GM19452 (cell line): ENCODE results near the gene GNB1.

ENCODE experiments used
- ATAC-seq: cut with Tn5 transposase; IDR thresholded peaks from one replicate; pipeline ENCODE4 v1.9.1; 2021; ENCODE audit not compliant: unreplicated experiment

Gene GNB1

GRCh38 chr1:1832820-1833219 is 58.1 kb downstream of the GNB1 start:
- no peak for ATAC-seq

DNA sequence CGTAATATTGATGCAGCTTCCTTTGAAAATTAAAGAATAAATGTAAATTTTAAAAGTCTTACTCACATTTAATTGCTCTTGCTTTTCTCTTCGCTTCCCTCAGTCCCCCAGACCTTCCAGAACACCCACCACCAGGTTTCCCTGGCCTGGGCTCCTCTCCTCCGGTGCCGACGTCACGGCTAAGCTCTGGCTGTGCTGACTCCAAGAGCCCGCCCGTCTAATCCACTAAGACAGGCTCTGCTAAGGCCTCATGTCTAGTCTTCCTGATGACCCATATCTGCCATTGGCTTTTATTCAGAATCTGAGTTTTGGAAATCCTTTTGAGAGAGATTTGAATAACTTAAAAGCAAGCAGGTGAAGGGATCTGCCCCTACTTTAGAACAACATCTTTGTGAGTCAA is 58.7 kb downstream of the GNB1 start:
- no peak for ATAC-seq

GRCh38 chr1:1827089-1827848 is 63.6 kb downstream of the GNB1 start:
- no peak for ATAC-seq

- no peak for ATAC-seq
These were observed 64.4 kb downstream of the GNB1 start for GRCh38 chr1:1826356-1827088.

- ATAC-seq = no peak
These were observed 65.7 kb downstream of the GNB1 start for GRCh38 chr1:1825217-1825616.

GRCh38 chr1:1819762-1820161 is 71.1 kb downstream of the GNB1 start:
- no peak for ATAC-seq

DNA sequence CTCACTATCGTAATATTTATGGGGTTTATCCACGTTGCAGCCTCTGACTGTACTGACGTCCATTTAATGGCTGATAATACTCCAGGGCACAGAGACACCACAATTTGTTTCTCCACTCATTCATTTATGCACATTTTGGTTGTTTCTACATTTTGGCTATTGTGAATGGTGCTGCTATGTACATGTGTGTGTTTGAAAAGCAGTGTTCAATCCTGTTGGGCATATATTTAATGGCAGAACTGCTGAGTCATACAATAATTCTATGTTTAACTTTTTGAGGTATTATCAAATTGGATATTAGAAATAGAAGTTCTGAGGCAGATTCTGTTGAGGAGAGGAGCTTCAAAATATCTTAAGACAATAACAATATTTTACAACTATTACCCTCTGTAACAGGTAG is 73.7 kb downstream of the GNB1 start:
- ATAC-seq = no peak

DNA sequence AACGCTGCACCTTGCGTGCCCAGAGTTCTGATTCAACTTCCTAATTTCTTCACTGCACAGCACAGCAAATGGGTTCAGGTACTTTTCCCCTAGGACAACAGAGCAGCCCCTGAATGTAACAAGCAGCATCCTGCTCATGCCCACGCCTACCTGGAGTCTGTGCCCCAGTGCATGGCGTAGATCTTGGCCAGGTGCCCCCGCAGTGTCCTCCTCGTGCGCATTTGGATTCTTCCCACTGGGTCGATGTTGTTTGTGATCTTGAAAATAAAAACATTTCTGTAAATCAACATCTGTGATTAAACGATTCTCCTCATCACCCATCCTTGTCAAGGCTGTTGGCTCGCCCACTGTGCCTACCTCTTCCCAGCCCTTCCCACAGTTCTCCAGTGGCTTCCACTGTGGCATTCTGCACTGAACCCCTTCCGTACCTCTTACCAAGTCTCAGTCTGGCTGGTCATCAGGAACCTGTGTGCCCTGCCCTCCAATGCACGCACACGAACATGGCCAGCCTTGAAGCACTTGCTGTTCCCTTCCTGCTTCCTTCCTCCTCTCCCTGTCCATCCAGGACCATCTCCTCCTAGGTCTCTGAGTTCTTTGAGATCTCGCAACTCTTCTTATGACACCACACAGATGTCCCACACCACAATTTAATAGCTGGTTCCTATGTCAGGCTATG is 75.1 kb downstream of the GNB1 start:
- no peak for ATAC-seq

- no peak for ATAC-seq
These were observed 81.4 kb downstream of the GNB1 start for GRCh38 chr1:1809489-1809888.

DNA sequence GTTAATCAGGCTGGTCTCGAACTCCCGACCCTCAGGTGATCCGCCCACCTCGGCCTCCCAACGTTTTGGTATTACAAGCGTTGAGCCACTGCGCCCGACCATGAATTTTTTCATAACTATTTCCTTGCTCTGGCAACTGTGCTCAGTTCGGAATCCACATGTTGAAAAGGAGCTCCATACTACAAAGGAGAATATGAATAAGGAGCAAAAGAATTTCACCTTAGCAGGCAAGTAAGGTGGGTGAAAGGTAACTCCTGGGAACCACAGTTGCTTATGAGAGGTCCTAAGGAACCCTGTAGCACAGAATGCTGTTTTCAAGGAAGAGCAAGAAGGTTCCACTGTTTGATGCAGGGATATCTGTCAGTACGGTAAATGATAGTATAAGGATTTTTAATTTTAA is 82.7 kb downstream of the GNB1 start:
- no peak for ATAC-seq

GRCh38 chr1:1806890-1807289 is 84.0 kb downstream of the GNB1 start:
- no peak for ATAC-seq

DNA sequence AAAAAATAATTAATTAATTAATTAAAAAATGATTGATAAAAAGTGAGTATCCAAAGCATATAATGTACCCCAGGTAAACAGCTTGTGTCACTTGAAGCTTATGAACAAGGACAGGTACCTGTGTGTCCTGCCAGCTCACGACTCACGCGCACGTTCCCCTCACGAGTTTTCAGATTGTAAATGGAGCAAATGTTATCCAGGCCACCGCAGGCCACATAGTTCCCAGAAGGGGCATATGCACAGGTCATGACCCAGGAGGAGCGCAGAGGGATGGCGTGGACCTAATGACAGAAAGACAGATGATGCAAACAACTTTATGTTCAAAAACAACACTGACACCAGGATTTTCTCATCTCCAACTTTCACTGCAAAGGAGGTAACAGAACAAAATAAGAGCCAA is 86.6 kb downstream of the GNB1 start:
- ATAC-seq = no peak

DNA sequence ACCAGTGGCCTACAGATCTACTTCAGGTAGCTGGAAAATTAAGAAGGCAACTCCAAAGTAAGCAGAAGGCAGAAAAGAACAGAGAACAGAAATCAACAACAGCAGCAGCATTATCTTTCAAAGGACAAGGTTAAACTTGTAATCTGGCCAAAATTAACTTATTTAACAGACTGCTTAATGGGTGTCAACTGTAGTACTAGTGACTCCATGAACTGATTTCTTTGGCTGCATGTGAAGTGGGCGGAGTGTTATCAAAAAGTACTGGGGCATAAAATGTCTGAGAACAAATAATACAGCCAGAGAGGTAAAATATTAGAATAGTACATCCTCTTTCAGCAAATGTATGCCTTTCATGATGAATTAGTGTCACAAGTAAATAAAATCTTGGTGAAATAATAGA is 88.0 kb downstream of the GNB1 start:
- no peak for ATAC-seq

DNA sequence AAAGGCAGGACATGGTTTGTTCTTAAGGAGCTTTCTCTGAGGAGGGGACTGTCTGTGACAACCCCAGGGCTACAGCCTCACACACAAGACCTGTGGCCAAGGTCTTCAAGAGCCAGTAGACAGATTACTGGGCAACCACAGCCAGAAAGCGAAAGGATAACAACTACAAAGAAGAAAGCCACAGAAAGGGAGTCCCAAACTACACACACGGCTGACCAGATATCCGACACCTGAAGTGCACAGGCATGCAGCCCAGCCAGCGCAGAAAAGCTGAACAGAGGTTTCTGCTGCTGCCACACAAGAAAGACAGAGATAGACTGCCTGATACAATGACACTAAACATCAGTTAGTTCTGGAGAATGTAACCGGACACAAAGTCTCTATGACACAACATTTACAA is 91.2 kb downstream of the GNB1 start:
- ATAC-seq = no peak

- no peak for ATAC-seq
These were observed 93.1 kb downstream of the GNB1 start for GRCh38 chr1:1797731-1798341.

DNA sequence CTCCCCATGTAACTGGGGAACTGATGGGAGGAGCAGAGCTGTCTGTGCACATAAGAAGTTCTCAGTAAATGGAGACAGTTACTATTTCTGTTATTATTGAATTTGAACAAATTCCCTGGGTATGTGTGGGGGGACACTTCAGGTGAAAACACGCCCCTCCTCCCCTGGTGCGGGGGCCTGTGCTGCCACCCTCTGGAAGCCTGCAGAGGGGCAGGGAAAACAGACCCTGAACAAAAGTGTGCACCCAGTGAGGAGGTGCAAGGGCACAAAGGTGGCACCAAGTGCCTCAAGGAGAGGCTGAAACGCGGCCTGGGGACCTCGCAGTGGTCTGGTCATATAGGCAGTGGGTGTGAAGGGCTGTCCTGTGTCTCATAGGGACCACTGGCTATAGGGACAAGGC is 94.4 kb downstream of the GNB1 start:
- ATAC-seq = no peak

- no peak for ATAC-seq
These were observed 95.9 kb downstream of the GNB1 start for GRCh38 chr1:1794999-1795398.

DNA sequence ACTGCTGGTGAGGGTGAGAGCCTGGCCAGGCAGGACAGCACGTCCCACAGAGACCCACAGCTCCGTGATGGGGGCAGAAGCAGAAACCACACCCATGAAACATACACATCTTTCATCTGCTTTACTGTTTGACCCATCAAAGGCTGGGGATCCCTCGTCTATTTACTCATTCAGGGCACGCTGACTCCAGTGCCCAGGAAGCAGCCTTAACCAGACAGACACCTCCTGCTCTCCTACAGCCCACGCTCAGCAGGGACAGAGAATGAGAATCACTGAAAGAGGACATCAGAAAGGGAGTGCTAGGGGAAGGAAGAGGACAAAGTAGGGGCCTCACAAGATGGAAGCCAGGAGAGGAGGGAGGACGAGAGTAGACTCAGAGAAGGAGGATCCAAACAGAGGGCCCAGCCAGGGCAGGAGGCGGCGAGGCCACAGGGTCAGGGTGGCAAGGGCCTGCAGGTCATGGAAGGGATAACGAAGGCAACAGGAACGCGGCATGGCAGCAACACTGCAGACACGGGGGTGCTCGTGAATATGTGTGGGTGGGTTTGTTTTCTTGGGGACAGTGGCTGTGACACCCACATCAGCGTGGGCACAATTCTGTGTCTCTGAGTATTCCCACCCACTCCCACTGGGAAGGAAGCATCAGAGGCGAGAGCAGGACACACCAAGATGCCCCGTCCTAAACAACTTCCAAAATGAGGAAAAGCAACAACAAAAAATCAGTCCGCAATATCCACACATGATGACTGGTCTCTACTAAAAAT is 97.2 kb downstream of the GNB1 start:
- no peak for ATAC-seq

GRCh38 chr1:1788646-1789431 is 102.0 kb downstream of the GNB1 start:
- ATAC-seq = no peak

GRCh38 chr1:1788136-1788535 is 102.8 kb downstream of the GNB1 start:
- ATAC-seq = no peak
